SK-N-SH treated with all-trans-retinoic acid at 6 μM for 48 hours (cell line): Measurements from ENCODE around the gene NME4.
"Not testable (repeated sequence)": the region's sequence is repeated elsewhere in the genome, so short reads cannot be mapped to it uniquely, and the experiment has no call there.

Experiments used
- ATAC-seq: fragments of 200-7000 bp; cut with Tn5 transposase; 3 replicates; pipeline ENCODE4 v1.9.1; 2020; ENCODE audit warnings: mild to moderate bottlenecking, moderate library complexity
- BACH2 ChIP-seq: fragments of 250-450 bp; sonication (Bioruptor Pico); IDR thresholded peaks from 2 replicates; pipeline ENCODE4 v1.9.0; 2021; ENCODE audit warnings: mild to moderate bottlenecking, borderline replicate concordance
- CREB5 ChIP-seq: fragments of 250-450 bp; sonication (Bioruptor Pico); IDR thresholded peaks from 2 replicates; pipeline ENCODE4 v1.5.1; 2020; ENCODE audit warnings: low read depth, mild to moderate bottlenecking, moderate library complexity
- CSRNP3 ChIP-seq: fragments of 250-450 bp; sonication (Bioruptor Pico); IDR thresholded peaks from 2 replicates; pipeline ENCODE4 v1.5.1; 2021; ENCODE audit warnings: mild to moderate bottlenecking, moderate library complexity
- GLIS3 ChIP-seq: fragments of 250-450 bp; sonication (Bioruptor Pico); IDR thresholded peaks from 2 replicates; pipeline ENCODE4 v1.5.0; 2020; ENCODE audit warnings: mild to moderate bottlenecking, moderate library complexity
- ISL1 ChIP-seq: fragments of 250-450 bp; sonication (Bioruptor Pico); IDR thresholded peaks from 2 replicates; pipeline ENCODE4 v2.1.2; 2022; ENCODE audit warnings: mild to moderate bottlenecking, moderate library complexity
- OSR1 ChIP-seq: fragments of 250-450 bp; sonication (Bioruptor Pico); IDR thresholded peaks from 2 replicates; pipeline ENCODE4 v1.8.0; 2022; ENCODE audit warnings: moderate library complexity, mild to moderate bottlenecking, inconsistent platforms
- PATZ1 ChIP-seq: fragments of 250-450 bp; sonication (Bioruptor Pico); IDR thresholded peaks from 2 replicates; pipeline ENCODE4 v1.8.0; 2020; ENCODE audit warnings: mild to moderate bottlenecking, moderate library complexity, borderline replicate concordance
- POU6F1 ChIP-seq: fragments of 250-450 bp; sonication (Bioruptor Pico); IDR thresholded peaks from 2 replicates; pipeline ENCODE4 v1.8.0; 2021; ENCODE audit warnings: low read depth, mild to moderate bottlenecking, moderate library complexity, borderline replicate concordance
- SNAI2 ChIP-seq: fragments of 250-450 bp; sonication (Bioruptor Pico); IDR thresholded peaks from 2 replicates; pipeline ENCODE4 v1.5.0; 2020; ENCODE audit warnings: mild to moderate bottlenecking, moderate library complexity
- TCF4 ChIP-seq: fragments of 250-450 bp; sonication (Bioruptor Pico); IDR thresholded peaks from 2 replicates; pipeline ENCODE4 v1.8.0; 2021; ENCODE audit warnings: mild to moderate bottlenecking, moderate library complexity, borderline replicate concordance
- TOX ChIP-seq: fragments of 250-450 bp; sonication (Bioruptor Pico); IDR thresholded peaks from 2 replicates; pipeline ENCODE4 v1.8.0; 2021; ENCODE audit warnings: mild to moderate bottlenecking, moderate library complexity, borderline replicate concordance
- TSHZ2 ChIP-seq: fragments of 250-450 bp; sonication (Bioruptor Pico); IDR thresholded peaks from 2 replicates; pipeline ENCODE4 v1.5.0; 2020; ENCODE audit warnings: mild to moderate bottlenecking, moderate library complexity
- ZC3H10 ChIP-seq: fragments of 250-450 bp; sonication (Bioruptor Pico); IDR thresholded peaks from 2 replicates; pipeline ENCODE4 v1.5.1; 2021; ENCODE audit warnings: mild to moderate bottlenecking, moderate library complexity
- ZFP3 ChIP-seq: fragments of 250-450 bp; sonication (Bioruptor Pico); IDR thresholded peaks from 2 replicates; pipeline ENCODE4 v1.5.0; 2020; ENCODE audit warnings: mild to moderate bottlenecking, moderate library complexity
- ZFP30 ChIP-seq: fragments of 450-650 bp; formaldehyde crosslinking; IDR thresholded peaks from 2 replicates; pipeline ENCODE4 v1.5.0; 2022; ENCODE audit warnings: mild to moderate bottlenecking, moderate library complexity
- ZNF565 ChIP-seq: fragments of 450-650 bp; formaldehyde crosslinking; conservative IDR thresholded peaks from 2 replicates; pipeline ENCODE4 v1.5.0; 2020; ENCODE audit warnings: low read depth, mild to moderate bottlenecking, moderate library complexity
- ZNF8 ChIP-seq: fragments of 450-650 bp; formaldehyde crosslinking; IDR thresholded peaks from 2 replicates; pipeline ENCODE4 v1.5.0; 2020; ENCODE audit warnings: mild to moderate bottlenecking, moderate library complexity

Gene NME4

GRCh38 chr16:397135-397661, at the start of gene NME4:
TSS of gene NME4 (plus strand) at chr16:397199. CDS start at chr16:397223, 24 bp downstream.
- ATAC-seq = no peak
- TF ChIP-seq TSHZ2 (0 out of 2 replicates have a peak, but pooled peaks have one; percentile 22), ZNF8 (CRISPR knock-in tag) (no peak), PATZ1 (CRISPR knock-in tag) (no peak), CREB5 (no peak)

GRCh38 chr16:347203-347602, 49.8 kb upstream of the NME4 start:
- ATAC-seq = no peak
- TF ChIP-seq GLIS3 (no peak), ZNF565 (CRISPR knock-in tag) (no peak), BACH2 (CRISPR knock-in tag) (no peak), ZC3H10 (CRISPR knock-in tag) (no peak), OSR1 (CRISPR knock-in tag) (no peak), CREB5 (no peak), CSRNP3 (CRISPR knock-in tag) (no peak), ISL1 (CRISPR knock-in tag) (no peak), ZFP3 (no peak), SNAI2 (CRISPR knock-in tag) (no peak), TCF4 (CRISPR knock-in tag) (no peak), ZFP30 (CRISPR knock-in tag) (no peak), TSHZ2 (no peak), TOX (CRISPR knock-in tag) (no peak), POU6F1 (CRISPR knock-in tag) (no peak)

- ATAC-seq = not testable (repeated sequence)
Measured at GRCh38 chr16:348495-348894, 48.5 kb upstream of the NME4 start.
